Stomach smooth muscle (tissue), 2 donors: ENCODE measurements around the gene FILIP1.

ENCODE experiments used
- H3K27ac ChIP-seq: one replicate; pipeline ENCODE4 v1.7.0; 2013; ENCODE audit warnings: mild to moderate bottlenecking, low read length, inconsistent platforms
- H3K27me3 ChIP-seq, 2 donors: one replicate each; pipeline ENCODE4 v1.7.0; 2013; ENCODE audit warnings: low read length in 2 of 2; ENCODE audit not compliant: insufficient read depth in 2 of 2, control insufficient read depth in 1 of 2
- H3K36me3 ChIP-seq, 2 donors: one replicate each; pipeline ENCODE4 v1.7.0; 2013; ENCODE audit warnings: low read length in 2 of 2; ENCODE audit not compliant: control insufficient read depth in 2 of 2, insufficient read depth in 2 of 2
- H3K4me1 ChIP-seq: one replicate; pipeline ENCODE4 v1.7.0; 2013; ENCODE audit warnings: low read length; ENCODE audit not compliant: control insufficient read depth, insufficient read depth
- H3K4me3 ChIP-seq, 2 donors: one replicate each; pipeline ENCODE4 v1.7.0; 2013; ENCODE audit warnings: low read length in 2 of 2
- H3K9ac ChIP-seq, 2 donors: one replicate each; pipeline ENCODE4 v1.7.0; 2013; ENCODE audit warnings: low read length in 2 of 2, mild to moderate bottlenecking in 1 of 2
- H3K9me3 ChIP-seq, 2 donors: one replicate each; pipeline ENCODE4 v1.7.0; 2013; ENCODE audit warnings: low read length in 2 of 2; ENCODE audit not compliant: control insufficient read depth in 2 of 2
- donor health status: healthy.
- donor health status: Pancreatic carcinoma.

The FILIP1 gene

DNA sequence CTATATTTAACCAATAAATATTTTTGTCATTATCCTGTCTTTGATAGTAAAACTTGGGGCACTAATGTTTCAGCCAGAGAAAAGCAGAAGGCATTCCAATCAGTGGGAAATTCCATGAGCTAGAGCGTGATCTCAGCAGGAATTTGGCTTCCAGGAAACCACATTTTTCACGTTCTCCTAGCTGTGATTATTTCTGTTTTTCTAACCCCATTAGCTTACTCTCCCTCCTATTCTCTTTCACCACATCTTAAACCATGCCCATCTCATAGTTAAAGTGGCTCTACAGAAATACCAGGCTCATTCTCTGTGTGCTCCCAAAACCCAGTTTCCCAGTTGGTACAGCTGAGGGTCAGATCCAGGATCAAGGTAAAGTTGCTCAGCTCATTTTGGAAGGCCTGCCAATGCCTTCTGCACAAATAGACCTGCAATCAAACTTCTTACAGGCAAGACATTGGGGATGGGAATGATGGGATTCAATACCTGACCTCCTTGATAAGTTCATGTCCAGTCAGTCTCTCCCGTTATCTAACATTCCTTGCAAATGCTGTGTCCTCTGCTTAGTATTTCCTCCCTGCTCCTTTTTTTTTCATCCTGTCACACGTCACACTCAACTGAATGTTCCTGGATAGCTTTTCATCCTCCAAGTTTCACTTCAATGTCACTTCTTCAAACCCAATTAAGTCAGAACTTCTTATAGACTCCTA is 175.9 kb downstream of the FILIP1 start:
- Histone ChIP-seq H3K9ac (no peak overlapping the region), H3K27me3 (no peaks in the 10 kb centered on the region), H3K9me3 (no peaks in the 10 kb centered on the region), H3K4me3 (no peak overlapping the region), H3K4me1 (no peaks in the 10 kb centered on the region), H3K27ac (no peak overlapping the region), H3K36me3 (no peaks in the 10 kb centered on the region)

DNA sequence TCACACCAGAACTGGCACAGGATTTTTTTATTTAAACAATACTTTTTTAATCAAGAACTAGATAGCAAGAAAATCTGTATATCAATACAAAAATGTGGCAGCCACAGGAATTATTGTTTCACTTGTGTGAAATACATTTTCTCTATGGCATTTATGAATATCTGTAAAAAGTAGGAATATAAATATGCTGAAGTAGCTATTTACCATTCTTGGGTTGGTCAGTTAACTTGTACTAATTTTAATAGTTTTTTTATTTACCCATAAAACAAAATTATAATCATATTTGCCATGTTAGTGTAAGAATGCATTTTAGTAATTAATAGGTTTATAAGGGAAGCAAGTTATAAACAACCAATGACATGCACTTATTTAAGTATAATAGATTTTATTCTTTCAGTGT is 177.6 kb downstream of the FILIP1 start:
- H3K4me3 ChIP-seq = no peak overlapping the region
- H3K4me1 ChIP-seq = no peaks in the 10 kb centered on the region
- H3K27ac ChIP-seq = no peak overlapping the region
- H3K9ac ChIP-seq = no peak overlapping the region
- H3K9me3 ChIP-seq = no peaks in the 10 kb centered on the region
- no peaks in the 10 kb centered on the region for H3K36me3 ChIP-seq
- H3K27me3 ChIP-seq = no peaks in the 10 kb centered on the region

DNA sequence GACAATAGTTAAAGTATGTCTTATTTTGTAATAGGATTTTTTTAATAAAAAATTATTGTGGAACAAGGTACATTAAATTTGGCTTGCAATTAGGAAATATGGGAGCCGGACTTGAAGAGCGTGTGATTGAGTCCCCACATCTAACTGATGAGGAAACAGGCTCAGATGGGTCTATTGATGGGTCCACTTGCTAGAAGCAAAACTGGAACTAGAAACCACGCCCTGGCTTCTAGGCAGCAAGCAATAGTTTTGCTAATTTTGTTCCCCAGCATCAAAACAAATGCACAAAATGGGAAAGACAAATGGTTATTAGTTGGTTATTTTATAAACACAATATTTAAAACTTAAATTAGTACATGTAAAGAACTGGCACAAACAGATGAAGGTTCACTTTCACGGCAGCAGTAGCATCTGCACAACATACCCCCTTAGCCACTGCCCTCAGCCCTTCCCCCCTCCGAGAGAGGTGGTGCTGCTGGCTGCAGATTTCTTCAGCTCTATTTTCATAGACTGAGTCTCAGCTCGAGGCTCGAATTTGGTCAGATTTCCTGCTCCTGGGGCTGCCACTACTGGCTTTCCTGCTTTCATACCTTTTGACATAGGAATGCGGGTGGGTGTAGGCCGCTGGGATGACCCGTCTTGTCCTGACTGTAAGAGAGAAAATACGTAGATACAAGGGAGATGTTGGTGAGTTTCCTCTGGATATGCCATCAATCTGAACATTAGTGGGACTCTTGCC is 185.2 kb downstream of the FILIP1 start:
- H3K36me3 ChIP-seq = no peaks in the 10 kb centered on the region
- H3K27ac ChIP-seq = no peak overlapping the region
- H3K9ac ChIP-seq = no peak overlapping the region
- no peaks in the 10 kb centered on the region for H3K27me3 ChIP-seq
- H3K4me1 ChIP-seq = no peaks in the 10 kb centered on the region
- H3K9me3 ChIP-seq = no peaks in the 10 kb centered on the region
- H3K4me3 ChIP-seq = no peak overlapping the region

DNA sequence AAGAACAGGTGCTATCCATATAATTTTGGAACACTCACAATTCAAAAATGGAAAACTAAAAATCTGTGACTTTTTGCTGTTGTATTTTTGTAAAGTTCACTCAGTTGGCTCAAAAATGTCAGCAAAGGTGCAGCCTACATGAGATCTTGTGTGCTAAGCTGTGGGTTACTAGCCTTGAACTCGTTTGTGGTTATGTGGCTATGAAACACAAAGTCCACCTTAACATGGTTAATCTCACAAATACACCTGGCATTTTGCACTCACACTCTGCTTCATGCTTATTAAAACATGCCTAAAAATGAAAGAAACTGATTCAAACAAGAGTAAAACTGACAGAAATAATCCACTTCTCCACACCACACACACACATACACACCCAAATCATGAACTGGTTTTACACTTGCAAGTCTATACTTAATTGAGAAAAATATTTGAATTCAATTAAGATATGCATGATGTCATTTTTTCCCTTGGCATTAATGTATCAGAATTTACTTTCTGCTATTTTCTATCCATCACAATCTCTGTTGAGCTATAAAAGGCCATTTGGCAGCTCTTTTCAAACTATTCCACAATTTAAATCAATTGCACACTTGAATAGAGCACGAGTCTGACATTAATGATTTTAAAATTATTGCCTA is 186.1 kb downstream of the FILIP1 start:
- Histone ChIP-seq H3K4me1 (no peaks in the 10 kb centered on the region), H3K27me3 (no peaks in the 10 kb centered on the region), H3K4me3 (no peak overlapping the region), H3K9me3 (no peaks in the 10 kb centered on the region), H3K9ac (no peak overlapping the region), H3K36me3 (no peaks in the 10 kb centered on the region), H3K27ac (no peak overlapping the region)

DNA sequence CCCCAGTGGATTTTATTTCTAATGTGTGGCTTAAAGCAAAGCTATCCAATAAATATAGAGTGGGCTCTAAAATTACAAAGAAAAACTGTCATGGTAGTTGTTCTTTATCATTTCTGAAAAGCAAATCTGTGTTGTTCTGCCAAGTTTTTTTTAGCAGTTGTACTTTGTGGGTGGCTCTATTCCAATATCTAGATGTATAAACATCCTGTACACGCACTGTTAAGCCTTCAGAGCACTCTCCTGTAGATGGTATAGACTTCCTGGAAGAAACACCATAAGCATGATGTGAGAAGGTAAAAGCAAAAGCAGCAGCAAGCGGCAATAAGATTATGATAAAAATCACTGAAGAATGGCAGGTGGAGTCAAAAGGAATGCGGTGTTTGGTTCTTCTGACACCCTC is 187.5 kb downstream of the FILIP1 start:
- no peak overlapping the region for H3K27ac ChIP-seq
- no peak overlapping the region for H3K4me3 ChIP-seq
- H3K36me3 ChIP-seq = no peaks in the 10 kb centered on the region
- H3K27me3 ChIP-seq = no peaks in the 10 kb centered on the region
- H3K4me1 ChIP-seq = no peaks in the 10 kb centered on the region
- H3K9ac ChIP-seq = no peak overlapping the region
- no peaks in the 10 kb centered on the region for H3K9me3 ChIP-seq

DNA sequence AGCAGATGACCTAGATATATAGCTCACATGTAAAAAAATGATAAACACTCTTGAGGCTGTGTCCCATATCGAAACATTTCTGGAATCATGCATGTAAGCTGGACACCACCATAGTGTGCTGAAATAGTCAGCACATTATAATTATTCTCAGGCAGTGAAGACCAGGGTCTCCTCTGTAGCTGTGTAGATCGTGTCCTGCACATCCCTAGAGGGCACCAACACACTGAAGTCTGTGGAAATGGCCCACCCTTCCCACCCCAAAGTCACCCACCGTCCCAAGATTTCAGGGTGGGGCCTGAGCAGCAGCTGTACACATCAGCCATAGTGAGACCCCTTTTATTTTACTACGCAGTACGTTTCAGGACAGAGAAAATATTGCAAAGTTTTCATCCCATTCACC is 188.0 kb downstream of the FILIP1 start:
- Histone ChIP-seq H3K27ac (no peak overlapping the region), H3K9me3 (no peaks in the 10 kb centered on the region)

DNA sequence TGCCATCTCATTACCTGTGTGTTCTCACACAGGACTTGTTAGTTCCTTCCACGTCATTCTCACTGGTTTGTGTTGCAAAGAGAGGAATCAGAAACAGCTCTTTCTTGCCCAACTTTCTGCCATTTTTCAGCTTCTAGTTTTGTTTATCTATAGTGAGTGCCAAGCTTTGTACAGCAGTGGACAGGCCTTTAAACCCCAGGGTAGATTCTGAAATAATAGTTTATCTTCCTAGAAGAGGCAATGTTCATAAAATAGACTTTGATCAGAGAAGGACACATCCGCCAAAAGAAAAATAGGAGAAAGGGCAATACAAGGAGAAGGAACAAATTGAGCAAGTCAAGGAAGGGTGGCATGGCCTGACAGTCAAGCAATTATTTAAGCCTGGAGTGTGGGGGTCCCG is 191.3 kb downstream of the FILIP1 start:
- H3K4me3 ChIP-seq = no peak overlapping the region
- H3K27ac ChIP-seq = no peak overlapping the region
- H3K9ac ChIP-seq = no peak overlapping the region
- H3K4me1 ChIP-seq = peaks cover 7% of the 10 kb centered on the region
- H3K36me3 ChIP-seq = no peaks in the 10 kb centered on the region
- H3K27me3 ChIP-seq = no peaks in the 10 kb centered on the region
- no peaks in the 10 kb centered on the region for H3K9me3 ChIP-seq

More for the DNA sequence above, 188.0 kb downstream of the FILIP1 start:
- no peaks in the 10 kb centered on the region for H3K4me1 ChIP-seq
- no peak overlapping the region for H3K4me3 ChIP-seq
- H3K9ac ChIP-seq = no peak overlapping the region
- no peaks in the 10 kb centered on the region for H3K36me3 ChIP-seq
- no peaks in the 10 kb centered on the region for H3K27me3 ChIP-seq

DNA sequence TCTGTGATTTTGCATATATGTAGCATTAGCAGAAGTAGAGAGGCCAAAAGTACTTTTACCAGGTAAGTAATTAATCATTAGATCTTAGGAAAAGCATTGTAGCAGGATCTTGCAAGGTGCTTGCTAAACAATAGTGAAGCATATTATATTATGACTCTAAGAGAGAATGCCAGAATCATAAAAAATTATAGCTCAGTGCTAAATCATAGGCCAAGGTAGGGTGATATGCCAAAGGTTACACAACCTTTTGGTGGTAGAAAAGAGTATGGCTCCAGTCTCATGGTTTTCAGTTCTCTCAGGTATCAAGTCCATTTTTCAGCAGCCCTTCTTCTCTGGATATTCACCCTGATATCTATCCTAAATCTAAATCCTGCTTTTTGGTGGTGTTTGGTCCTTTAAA is 192.1 kb downstream of the FILIP1 start:
- Histone ChIP-seq H3K4me1 (peaks cover 7% of the 10 kb centered on the region), H3K36me3 (no peaks in the 10 kb centered on the region), H3K27ac (no peak overlapping the region), H3K9ac (no peak overlapping the region), H3K4me3 (no peak overlapping the region), H3K27me3 (no peaks in the 10 kb centered on the region), H3K9me3 (no peaks in the 10 kb centered on the region)

DNA sequence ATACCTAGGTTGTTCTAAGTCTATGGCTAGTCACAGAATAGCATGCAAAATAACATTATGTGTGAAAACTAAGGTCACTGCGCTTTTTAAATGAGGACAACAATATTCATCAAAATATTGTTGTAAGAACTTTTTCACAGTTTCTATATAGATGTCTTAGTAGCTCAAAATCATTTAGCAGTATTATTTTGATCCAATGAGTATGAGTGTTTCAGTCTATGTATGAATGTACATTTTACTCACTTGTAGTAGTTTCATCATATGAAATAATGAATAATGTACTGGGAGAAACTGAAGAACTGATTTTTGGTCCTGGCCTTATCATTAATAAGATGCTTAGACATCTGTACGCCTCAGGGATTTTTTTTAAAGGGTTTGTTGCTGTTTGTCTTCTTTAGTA is 192.5 kb downstream of the FILIP1 start:
- no peaks in the 10 kb centered on the region for H3K9me3 ChIP-seq
- no peak overlapping the region for H3K27ac ChIP-seq
- H3K36me3 ChIP-seq = no peaks in the 10 kb centered on the region
- H3K4me3 ChIP-seq = no peak overlapping the region
- H3K27me3 ChIP-seq = no peaks in the 10 kb centered on the region
- H3K9ac ChIP-seq = no peak overlapping the region
- H3K4me1 ChIP-seq = peaks cover 7% of the 10 kb centered on the region

DNA sequence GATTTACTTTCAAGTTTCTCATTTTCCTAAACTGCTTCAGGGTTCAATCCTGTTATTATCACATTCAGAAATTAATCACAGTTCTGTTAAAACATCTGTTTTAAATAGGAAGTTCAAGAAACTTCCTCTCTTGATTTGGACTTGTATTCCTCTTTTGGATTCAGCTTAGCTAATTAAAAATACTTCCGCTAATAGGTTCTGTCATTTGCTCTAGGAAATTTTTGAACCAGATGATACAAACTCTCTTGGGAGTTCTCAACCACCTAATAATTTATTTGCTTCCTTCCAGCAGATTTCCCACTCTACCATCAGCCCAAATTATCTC is 193.1 kb downstream of the FILIP1 start:
- Histone ChIP-seq H3K27ac (no peak overlapping the region), H3K4me1 (peaks cover 7% of the 10 kb centered on the region), H3K9ac (no peak overlapping the region), H3K36me3 (no peaks in the 10 kb centered on the region), H3K27me3 (no peaks in the 10 kb centered on the region), H3K4me3 (no peak overlapping the region), H3K9me3 (no peaks in the 10 kb centered on the region)
